Activated effector memory CD4-positive, alpha-beta T cell treated with anti-CD3 and anti-CD28 coated beads, Interleukin-2, amount 50 U/mL, for 16 hours (primary cell): ENCODE measurements around the gene NSL1.
A peak's percentile ranks its signal among the peaks of the same experiment; 100 is the strongest.
"Not testable (repeated sequence)": the region's sequence is repeated elsewhere in the genome, so short reads cannot be mapped to it uniquely, and the experiment has no call there.

ENCODE experiments used
- DNase-seq: peaks from one replicate; pipeline ENCODE4 v3.0.0-alpha.2; 2020

Gene NSL1

GRCh38 chr1:212746546-212746945, 45.0 kb downstream of the NSL1 start:
- DNase-seq = no peak

- DNase-seq = no peak
Observed at GRCh38 chr1:212745303-212745702, 46.3 kb downstream of the NSL1 start.

- DNase-seq = no peak
Observed at GRCh38 chr1:212743901-212744475, 47.6 kb downstream of the NSL1 start.

- DNase-seq = no peak
Observed at GRCh38 chr1:212738330-212738729, 53.2 kb downstream of the NSL1 start.

DNA sequence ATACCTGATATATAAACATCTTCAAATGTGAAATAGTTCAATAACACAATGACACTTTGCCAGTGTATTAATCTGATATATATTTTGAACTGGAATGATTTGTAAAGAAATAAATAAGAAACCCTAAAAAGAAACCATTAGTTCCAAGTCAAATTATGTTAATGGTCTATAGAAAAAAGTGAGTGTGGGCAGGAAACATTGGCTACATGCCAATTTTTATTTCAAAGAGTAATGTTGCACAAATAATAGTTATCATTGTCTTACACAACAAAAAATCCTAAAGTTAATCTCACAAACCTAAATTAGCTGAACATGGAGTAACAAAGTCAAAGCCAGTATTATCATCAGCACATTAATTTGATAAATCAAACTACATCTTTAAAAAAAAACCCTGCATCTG, 54.0 kb downstream of the NSL1 start:
- no peak for DNase-seq

GRCh38 chr1:212733109-212733508, 58.5 kb downstream of the NSL1 start:
- no peak for DNase-seq

DNA sequence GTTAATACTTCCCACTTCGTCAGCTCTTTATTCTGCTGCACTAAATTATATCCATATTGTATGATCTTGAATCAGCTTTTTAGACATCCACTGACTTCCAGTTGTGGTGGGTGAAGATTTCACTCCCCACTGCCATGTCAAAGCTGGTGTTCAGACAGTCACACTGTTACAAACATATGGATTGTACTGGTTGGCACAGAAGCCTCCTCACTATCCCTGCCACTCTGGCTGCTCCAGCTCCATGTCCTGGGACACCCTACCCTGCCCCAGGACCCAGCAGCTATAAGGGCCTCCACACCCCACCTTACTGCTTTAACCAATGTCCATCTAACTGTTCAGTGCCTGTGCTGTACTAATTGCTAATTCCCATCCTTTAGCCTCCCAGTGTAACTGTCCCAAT, 59.9 kb downstream of the NSL1 start:
- DNase-seq = no peak

- no peak for DNase-seq
Observed at GRCh38 chr1:212728606-212729005, 63.0 kb downstream of the NSL1 start.

GRCh38 chr1:212727386-212728181, 64.0 kb downstream of the NSL1 start:
- DNase-seq = no peak

- not testable (repeated sequence) for DNase-seq
Observed at GRCh38 chr1:212724679-212725078, 66.9 kb downstream of the NSL1 start.

GRCh38 chr1:212722270-212722957, 69.2 kb downstream of the NSL1 start:
- DNase-seq = no peak

GRCh38 chr1:212721388-212722247, 70.0 kb downstream of the NSL1 start:
- DNase-seq = peak; percentile 73

DNA sequence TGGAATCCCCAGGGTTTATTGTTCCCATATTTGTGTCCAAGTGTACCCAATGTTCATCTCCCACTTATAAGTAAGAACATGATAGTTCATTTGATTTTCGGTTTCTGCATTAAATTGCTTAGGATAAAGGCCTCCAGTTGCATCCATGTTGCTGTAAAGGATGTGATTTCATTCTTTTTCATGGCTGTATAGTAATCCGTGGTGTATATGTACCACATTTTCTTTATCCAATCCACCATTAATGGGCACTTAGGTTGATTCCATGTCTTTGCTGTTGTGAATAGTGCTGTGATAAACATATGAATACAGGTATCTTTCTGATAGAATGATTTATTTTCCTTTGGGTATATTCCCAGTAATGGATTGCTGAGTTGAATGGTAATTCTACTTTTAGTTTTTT, 71.9 kb downstream of the NSL1 start:
- DNase-seq = no peak

GRCh38 chr1:212718499-212718898, 73.1 kb downstream of the NSL1 start:
- no peak for DNase-seq

- DNase-seq = no peak
Observed at GRCh38 chr1:212716161-212716560, 75.4 kb downstream of the NSL1 start.

- DNase-seq = no peak
Observed at GRCh38 chr1:212713465-212714136, 78.0 kb downstream of the NSL1 start.

GRCh38 chr1:212712451-212713303, 78.9 kb downstream of the NSL1 start:
- no peak for DNase-seq

DNA sequence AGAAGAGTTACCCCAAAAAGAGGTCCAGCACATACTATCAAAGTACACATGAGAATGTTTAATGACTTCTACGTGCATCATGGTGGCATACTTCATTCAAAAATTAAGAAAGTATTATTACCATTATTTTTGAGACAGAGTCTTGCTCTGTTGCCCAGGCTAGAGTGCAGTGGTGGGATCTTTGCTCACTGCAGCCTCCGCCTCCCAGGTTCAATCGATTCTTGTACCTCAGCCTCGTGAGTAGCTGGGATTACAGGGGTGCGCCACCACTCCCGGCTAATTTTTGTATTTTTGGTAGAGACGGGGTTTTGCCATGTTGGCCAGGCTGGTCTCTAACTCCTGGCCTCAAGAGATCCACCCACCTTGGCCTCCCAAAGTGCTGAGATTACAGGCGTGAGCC, 79.6 kb downstream of the NSL1 start:
- DNase-seq = not testable (repeated sequence)

GRCh38 chr1:212710566-212710965, 81.0 kb downstream of the NSL1 start:
- no peak for DNase-seq

DNA sequence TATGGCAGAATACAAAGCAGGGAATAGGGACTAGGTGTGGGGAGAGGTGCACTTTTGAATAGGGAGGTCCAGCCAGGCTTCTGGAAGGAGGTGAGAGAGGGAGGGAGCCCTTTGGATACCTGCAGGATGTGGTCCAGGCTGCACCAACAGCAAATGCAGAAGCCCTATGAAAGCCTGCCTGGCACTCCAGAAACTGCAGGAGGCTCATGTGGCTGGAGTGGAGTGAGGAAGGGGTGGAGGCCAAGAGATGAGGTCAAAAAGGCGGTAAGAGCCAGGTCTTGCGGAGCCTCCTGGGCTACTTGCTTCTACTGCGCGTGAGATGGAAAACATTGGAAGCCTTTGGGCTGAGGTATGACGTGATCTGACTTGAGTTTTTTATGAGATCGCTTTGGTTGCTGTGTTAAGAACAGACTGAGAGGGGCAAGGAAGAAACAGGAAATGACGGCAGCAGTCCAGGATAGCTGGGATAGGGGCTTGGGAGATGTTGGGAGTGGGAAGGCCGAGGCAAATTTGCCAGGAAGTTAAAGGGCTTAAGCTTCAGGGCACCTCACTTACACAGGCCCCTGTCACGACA, 87.5 kb downstream of the NSL1 start:
- no peak for DNase-seq

- no peak for DNase-seq
Observed at GRCh38 chr1:212702672-212703071, 88.9 kb downstream of the NSL1 start.
